Central memory CD8-positive, alpha-beta T cell (primary cell): ENCODE data around the gene ZDHHC17.

ENCODE experiments used
- ATAC-seq: fragments of 150-1000 bp; cut with Tn5 transposase; replicated peaks from 2 replicates; pipeline ENCODE4 v1.10.0; 2022; ENCODE audit warnings: mild to moderate bottlenecking, moderate FRiP score, moderate number of reproducible peaks; ENCODE audit not compliant: poor library complexity, severe bottlenecking; ENCODE audit errors: extremely low read depth
- DNase-seq, 2 donors: peaks; one replicate each; pipeline ENCODE4 v3.0.0; 2021; ENCODE audit warnings: low spot score in 2 of 2
- H3K27ac Mint-ChIP-seq: one replicate; pipeline ENCODE4 v1.8.0; 2022; ENCODE audit warnings: low read depth, mild to moderate bottlenecking, moderate library complexity, mixed read lengths
- H3K27me3 Mint-ChIP-seq: one replicate; pipeline ENCODE4 v1.8.0; 2022; ENCODE audit warnings: mixed read lengths
- H3K36me3 Mint-ChIP-seq: one replicate; pipeline ENCODE4 v1.8.0; 2022; ENCODE audit warnings: mild to moderate bottlenecking, moderate library complexity, mixed read lengths; ENCODE audit not compliant: insufficient read depth
- H3K4me1 Mint-ChIP-seq: one replicate; pipeline ENCODE4 v1.8.0; 2022; ENCODE audit warnings: mixed read lengths
- H3K4me3 Mint-ChIP-seq: one replicate; pipeline ENCODE4 v1.8.0; 2022; ENCODE audit warnings: mild to moderate bottlenecking, moderate library complexity, mixed read lengths
- H3K9me3 Mint-ChIP-seq: one replicate; pipeline ENCODE4 v1.8.0; 2022; ENCODE audit warnings: mixed read lengths

The ZDHHC17 gene

GRCh38 chr12:76856018-76856644 lies 92.2 kb downstream of the ZDHHC17 start:
- no peaks in the 10 kb centered on the region for H3K27me3 Mint-ChIP-seq
- no peak overlapping the region for H3K4me3 Mint-ChIP-seq
- H3K4me1 Mint-ChIP-seq, result no peaks in the 10 kb centered on the region
- H3K9me3 Mint-ChIP-seq, result no peaks in the 10 kb centered on the region
- peaks cover 8% of the 10 kb centered on the region for H3K36me3 Mint-ChIP-seq
- ATAC-seq (no peak), DNase-seq (no peak)
- no peak overlapping the region for H3K27ac Mint-ChIP-seq

GRCh38 chr12:76859611-76860010 lies 95.7 kb downstream of the ZDHHC17 start:
- H3K9me3 Mint-ChIP-seq, result no peaks in the 10 kb centered on the region
- no peaks in the 10 kb centered on the region for H3K4me1 Mint-ChIP-seq
- no peaks in the 10 kb centered on the region for H3K27me3 Mint-ChIP-seq
- ATAC-seq, result no peak
- H3K36me3 Mint-ChIP-seq, result peaks cover 6% of the 10 kb centered on the region
- no peak overlapping the region for H3K27ac Mint-ChIP-seq
- H3K4me3 Mint-ChIP-seq, result no peak overlapping the region
- DNase-seq, result no peak

- H3K4me1 Mint-ChIP-seq, result no peaks in the 10 kb centered on the region
- H3K27me3 Mint-ChIP-seq, result no peaks in the 10 kb centered on the region
- peaks cover 2% of the 10 kb centered on the region for H3K36me3 Mint-ChIP-seq
- ATAC-seq (no peak), DNase-seq (no peak)
- H3K4me3 Mint-ChIP-seq, result no peak overlapping the region
- no peak overlapping the region for H3K27ac Mint-ChIP-seq
- H3K9me3 Mint-ChIP-seq, result no peaks in the 10 kb centered on the region
Observed at GRCh38 chr12:76860256-76860655, 96.3 kb downstream of the ZDHHC17 start.

- H3K27me3 Mint-ChIP-seq, result no peaks in the 10 kb centered on the region
- H3K27ac Mint-ChIP-seq, result no peak overlapping the region
- ATAC-seq (no peak), DNase-seq (no peak)
- H3K9me3 Mint-ChIP-seq, result no peaks in the 10 kb centered on the region
- H3K4me1 Mint-ChIP-seq, result no peaks in the 10 kb centered on the region
- peaks cover 2% of the 10 kb centered on the region for H3K36me3 Mint-ChIP-seq
- no peak overlapping the region for H3K4me3 Mint-ChIP-seq
Observed at GRCh38 chr12:76863005-76863670, 99.2 kb downstream of the ZDHHC17 start.

- Mint-ChIP-seq H3K4me3 (no peak overlapping the region), H3K4me1 (no peaks in the 10 kb centered on the region), H3K27me3 (no peaks in the 10 kb centered on the region), H3K27ac (no peak overlapping the region), H3K9me3 (no peaks in the 10 kb centered on the region), H3K36me3 (peaks cover 2% of the 10 kb centered on the region)
- no peak for ATAC-seq
- DNase-seq, result no peak
Observed at GRCh38 chr12:76863837-76864236, 99.9 kb downstream of the ZDHHC17 start.

- peaks cover 2% of the 10 kb centered on the region for H3K36me3 Mint-ChIP-seq
- H3K9me3 Mint-ChIP-seq, result no peaks in the 10 kb centered on the region
- DNase-seq, result no peak
- ATAC-seq, result no peak
- no peaks in the 10 kb centered on the region for H3K4me1 Mint-ChIP-seq
- H3K4me3 Mint-ChIP-seq, result no peak overlapping the region
- no peak overlapping the region for H3K27ac Mint-ChIP-seq
- H3K27me3 Mint-ChIP-seq, result no peaks in the 10 kb centered on the region
Observed at GRCh38 chr12:76864791-76865400, 101.0 kb downstream of the ZDHHC17 start.

- Mint-ChIP-seq H3K9me3 (no peaks in the 10 kb centered on the region), H3K36me3 (peaks cover 4% of the 10 kb centered on the region), H3K4me1 (no peaks in the 10 kb centered on the region), H3K27ac (no peak overlapping the region), H3K4me3 (no peak overlapping the region), H3K27me3 (peaks cover 5% of the 10 kb centered on the region)
- DNase-seq (no peak), ATAC-seq (no peak)
Observed at GRCh38 chr12:76866151-76866567, 102.2 kb downstream of the ZDHHC17 start.

- H3K27ac Mint-ChIP-seq, result no peak overlapping the region
- H3K4me3 Mint-ChIP-seq, result no peak overlapping the region
- H3K36me3 Mint-ChIP-seq, result peaks cover 4% of the 10 kb centered on the region
- H3K4me1 Mint-ChIP-seq, result no peaks in the 10 kb centered on the region
- no peak for ATAC-seq
- no peaks in the 10 kb centered on the region for H3K9me3 Mint-ChIP-seq
- no peak for DNase-seq
- H3K27me3 Mint-ChIP-seq, result peaks cover 7% of the 10 kb centered on the region
Observed at GRCh38 chr12:76866726-76867125, 102.8 kb downstream of the ZDHHC17 start.

GRCh38 chr12:76871082-76871481 lies 107.2 kb downstream of the ZDHHC17 start:
- Mint-ChIP-seq H3K4me1 (no peaks in the 10 kb centered on the region), H3K9me3 (no peaks in the 10 kb centered on the region), H3K27ac (no peak overlapping the region), H3K36me3 (peaks cover 2% of the 10 kb centered on the region), H3K27me3 (peaks cover 46% of the 10 kb centered on the region), H3K4me3 (no peak overlapping the region)
- ATAC-seq (no peak), DNase-seq (no peak)

- Mint-ChIP-seq H3K4me3 (no peak overlapping the region), H3K27me3 (peaks cover 52% of the 10 kb centered on the region), H3K36me3 (peaks cover 2% of the 10 kb centered on the region), H3K9me3 (no peaks in the 10 kb centered on the region), H3K4me1 (no peaks in the 10 kb centered on the region), H3K27ac (no peak overlapping the region)
- no peak for DNase-seq
- ATAC-seq, result no peak
Observed at GRCh38 chr12:76871742-76872141, 107.8 kb downstream of the ZDHHC17 start.

- H3K36me3 Mint-ChIP-seq, result peaks cover 2% of the 10 kb centered on the region
- no peak overlapping the region for H3K27ac Mint-ChIP-seq
- no peak for DNase-seq
- H3K4me1 Mint-ChIP-seq, result no peaks in the 10 kb centered on the region
- no peaks in the 10 kb centered on the region for H3K9me3 Mint-ChIP-seq
- no peak for ATAC-seq
- H3K27me3 Mint-ChIP-seq, result peaks cover 59% of the 10 kb centered on the region
- no peak overlapping the region for H3K4me3 Mint-ChIP-seq
Observed at GRCh38 chr12:76872415-76872814, 108.5 kb downstream of the ZDHHC17 start.

GRCh38 chr12:76874027-76874426 lies 110.1 kb downstream of the ZDHHC17 start:
- Mint-ChIP-seq H3K27ac (no peak overlapping the region), H3K9me3 (no peaks in the 10 kb centered on the region), H3K4me3 (no peak overlapping the region), H3K4me1 (peaks cover 6% of the 10 kb centered on the region), H3K36me3 (peaks cover 2% of the 10 kb centered on the region), H3K27me3 (peaks cover 75% of the 10 kb centered on the region)
- DNase-seq, result no peak
- ATAC-seq, result no peak
